ENCODE results near the gene MEOX2. TPM values are rescaled to one million over a fixed set of nuclear protein-coding genes. Genes with fewer than 3 reads are reported as not detected.

The MEOX2 gene
- total RNA-seq, 1 donor from 2014 or later: not detected

DNA sequence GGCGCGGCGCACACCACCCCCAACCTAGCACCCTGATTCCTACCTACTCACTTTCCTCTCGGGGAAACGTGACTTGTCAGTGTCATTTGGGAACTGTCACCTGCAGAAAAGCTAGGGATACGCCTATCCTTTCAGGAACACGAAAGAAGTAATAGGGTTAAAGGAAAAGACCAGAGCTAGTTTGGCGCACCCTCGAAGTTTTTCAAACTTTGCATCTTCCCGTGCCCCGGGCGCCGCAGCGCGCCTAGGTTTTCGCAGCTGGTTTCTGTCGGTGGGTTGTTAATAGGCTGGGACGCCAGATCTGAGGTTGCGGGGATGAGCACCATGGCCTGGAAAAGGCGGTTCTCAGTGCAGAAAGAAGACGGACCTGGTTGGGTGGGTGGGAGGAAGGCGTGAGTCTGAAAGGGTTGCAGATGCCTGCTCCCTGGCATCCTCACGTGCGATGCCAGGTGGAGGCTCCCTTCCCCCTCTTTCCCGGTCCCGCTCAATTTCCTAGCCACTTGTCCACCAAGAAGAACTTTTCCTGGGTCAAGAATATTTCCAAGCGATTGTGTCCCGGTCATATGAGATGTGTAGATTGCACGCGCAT, 568 bp upstream of the MEOX2 start:
- no peak for DNase-seq
- H3K4me1 Mint-ChIP-seq: no peaks in the 10 kb centered on the region
- H3K27me3 Mint-ChIP-seq: peaks cover 40% of the 10 kb centered on the region
- no peak overlapping the region for H3K27ac Mint-ChIP-seq
- H3K4me3 Mint-ChIP-seq: no peak overlapping the region
- H3K36me3 Mint-ChIP-seq (ENCODE audit: low read depth): no peaks in the 10 kb centered on the region
- no peaks in the 10 kb centered on the region for H3K9me3 Mint-ChIP-seq
- intact Hi-C loops (cut with micrococcal nuclease): no loop called here

DNA sequence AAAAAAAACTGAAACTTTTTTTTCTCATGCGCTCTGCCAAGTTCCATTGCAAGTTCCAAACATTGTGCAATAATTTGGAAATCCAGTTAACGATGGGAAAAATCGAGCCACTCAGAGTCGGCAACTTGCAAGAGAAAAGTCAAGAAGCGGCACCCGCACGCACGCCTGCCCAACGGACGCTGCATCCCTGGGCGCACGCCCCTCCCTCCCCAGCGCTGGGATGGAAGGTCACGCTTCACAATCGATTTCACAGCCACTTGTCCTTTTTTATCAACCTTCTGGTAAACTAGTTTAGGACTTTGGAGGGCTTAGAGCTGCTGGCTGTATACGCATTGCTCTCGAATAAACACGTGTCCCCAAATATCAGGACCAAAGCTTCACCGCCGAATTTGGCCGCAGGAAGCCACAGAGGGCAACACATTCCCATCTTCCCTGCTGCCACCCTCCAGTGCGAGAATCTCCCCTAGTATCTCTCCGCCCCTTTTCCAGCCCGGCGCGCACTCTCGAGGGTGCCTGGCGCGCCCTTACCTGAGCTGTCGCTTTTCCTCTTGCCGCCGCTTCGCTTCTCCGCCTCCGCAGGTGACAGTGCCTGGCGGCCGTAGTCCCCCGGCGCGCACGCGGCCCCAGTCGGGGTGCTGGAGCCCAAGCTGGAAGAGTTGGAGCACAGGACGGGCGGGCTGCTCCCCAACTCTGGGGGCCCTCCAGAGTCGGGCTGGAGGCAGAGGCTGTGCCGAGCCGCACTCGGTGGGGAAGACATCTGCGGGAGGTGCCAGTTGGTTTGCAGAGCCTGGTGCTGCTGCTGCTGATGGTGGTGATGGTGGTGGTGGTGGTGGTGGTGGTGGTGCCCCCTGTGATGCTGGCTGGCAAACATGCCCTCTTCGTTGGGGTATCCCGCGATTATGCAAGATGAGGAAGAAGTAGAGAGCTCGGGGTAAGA, 857 bp downstream of the MEOX2 start:
- no peak for DNase-seq
- H3K4me1 Mint-ChIP-seq: no peaks in the 10 kb centered on the region
- H3K9me3 Mint-ChIP-seq: no peaks in the 10 kb centered on the region
- intact Hi-C loops (cut with micrococcal nuclease): no loop called here
- H3K4me3 Mint-ChIP-seq: no peak overlapping the region
- no peaks in the 10 kb centered on the region for H3K36me3 Mint-ChIP-seq (ENCODE audit: low read depth)
- no peak overlapping the region for H3K27ac Mint-ChIP-seq
- peaks cover 40% of the 10 kb centered on the region for H3K27me3 Mint-ChIP-seq

DNA sequence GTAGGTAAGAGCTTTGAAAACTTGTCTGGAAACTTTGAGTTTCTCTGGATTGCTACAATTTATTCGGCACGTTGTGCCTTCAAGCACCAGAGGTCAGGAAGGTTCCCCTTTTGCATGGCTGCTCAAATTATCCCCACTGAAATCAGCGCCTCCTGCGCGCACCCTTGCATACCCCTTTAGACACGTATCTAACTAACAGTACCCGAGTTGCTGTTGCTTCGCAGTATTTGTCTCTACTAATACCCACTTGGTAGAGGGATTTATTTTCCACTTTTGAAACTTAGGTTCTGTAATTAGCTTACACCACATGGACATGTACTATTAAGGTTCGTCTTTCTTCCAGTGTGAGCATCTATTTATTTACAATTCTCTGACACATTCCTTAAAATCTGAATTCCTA, 1.6 kb downstream of the MEOX2 start:
- Mint-ChIP-seq H3K27ac (no peak overlapping the region), H3K9me3 (no peaks in the 10 kb centered on the region), H3K4me1 (no peaks in the 10 kb centered on the region), H3K4me3 (no peak overlapping the region), H3K27me3 (peaks cover 40% of the 10 kb centered on the region), H3K36me3 (ENCODE audit: low read depth) (no peaks in the 10 kb centered on the region)
- intact Hi-C loops (cut with micrococcal nuclease): no loop called here
- DNase-seq: no peak

DNA sequence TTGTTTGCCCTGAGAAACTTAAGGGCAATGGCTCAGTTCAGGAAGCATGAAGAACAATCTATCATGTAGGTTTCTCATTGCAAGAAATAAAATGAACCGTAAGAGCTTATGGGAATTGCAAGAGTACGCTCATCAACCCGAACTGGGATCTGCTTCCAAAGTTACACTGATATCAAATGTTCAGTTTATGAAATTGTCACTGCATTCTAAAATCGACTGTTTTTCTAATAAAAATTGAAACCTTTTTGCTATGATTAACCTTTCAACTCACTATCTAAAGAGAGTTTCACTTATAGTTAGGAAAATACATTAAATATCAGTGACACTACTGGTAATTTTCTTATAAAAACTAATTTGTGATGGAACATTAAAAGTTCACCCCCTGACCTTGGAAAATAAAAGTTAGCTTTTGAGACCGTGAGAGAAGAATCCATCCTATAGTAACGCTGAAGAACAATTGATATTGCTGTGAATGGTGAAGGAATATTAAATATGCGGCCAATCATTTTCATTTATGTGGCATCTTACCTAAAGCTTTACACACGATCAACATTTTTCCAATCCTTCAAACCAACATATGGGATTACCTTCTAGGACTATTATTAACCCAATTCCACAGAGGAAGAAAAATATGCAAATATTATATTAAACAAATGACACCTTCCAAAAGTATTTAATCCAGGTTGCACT, 2.2 kb downstream of the MEOX2 start:
- no peak overlapping the region for H3K27ac Mint-ChIP-seq
- no peak overlapping the region for H3K4me3 Mint-ChIP-seq
- no peaks in the 10 kb centered on the region for H3K36me3 Mint-ChIP-seq (ENCODE audit: low read depth)
- no peaks in the 10 kb centered on the region for H3K9me3 Mint-ChIP-seq
- H3K27me3 Mint-ChIP-seq: peaks cover 40% of the 10 kb centered on the region
- H3K4me1 Mint-ChIP-seq: no peaks in the 10 kb centered on the region
- DNase-seq: no peak
- intact Hi-C loops (cut with micrococcal nuclease): no loop called here

DNA sequence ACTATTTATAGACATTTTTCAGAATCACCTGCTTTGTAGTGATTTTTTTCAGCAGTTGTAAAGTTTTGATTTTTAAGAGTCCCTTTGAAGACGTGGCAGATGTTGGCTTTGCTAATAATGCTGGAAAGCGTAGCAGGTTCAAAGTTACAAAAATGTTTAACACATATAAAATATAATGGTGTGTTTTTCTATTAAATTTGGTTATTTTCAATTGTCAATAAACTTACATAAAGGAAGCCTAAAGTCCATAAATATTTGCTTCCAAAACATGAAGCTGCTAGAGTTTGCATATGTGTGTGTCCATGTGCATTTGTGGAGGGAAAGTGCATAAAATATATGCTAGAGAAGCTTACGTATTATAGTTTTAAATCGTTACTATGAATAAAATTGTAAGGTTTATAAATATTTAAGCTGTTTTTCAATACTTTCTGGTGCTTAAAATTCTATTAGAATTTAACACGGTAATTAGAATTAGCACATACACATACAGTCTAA, 3.7 kb downstream of the MEOX2 start:
- intact Hi-C loops (cut with micrococcal nuclease): no loop called here
- Mint-ChIP-seq H3K27me3 (peaks cover 31% of the 10 kb centered on the region), H3K27ac (no peak overlapping the region), H3K4me3 (no peak overlapping the region), H3K9me3 (no peaks in the 10 kb centered on the region), H3K36me3 (ENCODE audit: low read depth) (no peaks in the 10 kb centered on the region), H3K4me1 (no peaks in the 10 kb centered on the region)
- DNase-seq: no peak

DNA sequence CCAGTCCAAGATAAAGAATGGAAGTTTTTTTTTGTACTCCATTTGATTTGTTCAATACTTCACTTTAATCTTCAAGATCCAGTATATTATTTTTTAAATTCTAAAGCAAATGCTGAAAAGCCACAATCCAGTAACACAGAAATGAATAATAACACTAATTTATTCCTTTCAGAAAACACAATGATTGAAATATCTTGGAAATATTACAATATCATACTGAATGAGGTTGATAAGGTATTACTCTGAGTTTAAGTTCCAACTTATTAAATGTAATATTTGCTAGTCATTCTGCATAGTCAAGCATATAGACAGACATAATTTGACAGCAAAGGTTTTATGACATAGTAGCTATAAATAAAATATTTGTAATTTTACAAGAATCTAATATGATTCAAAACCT, 4.4 kb downstream of the MEOX2 start:
- Mint-ChIP-seq H3K27me3 (peaks cover 25% of the 10 kb centered on the region), H3K4me1 (no peaks in the 10 kb centered on the region), H3K9me3 (no peaks in the 10 kb centered on the region), H3K4me3 (no peak overlapping the region), H3K36me3 (ENCODE audit: low read depth) (no peaks in the 10 kb centered on the region), H3K27ac (no peak overlapping the region)
- DNase-seq: no peak
- intact Hi-C loops (cut with micrococcal nuclease): no loop called here

DNA sequence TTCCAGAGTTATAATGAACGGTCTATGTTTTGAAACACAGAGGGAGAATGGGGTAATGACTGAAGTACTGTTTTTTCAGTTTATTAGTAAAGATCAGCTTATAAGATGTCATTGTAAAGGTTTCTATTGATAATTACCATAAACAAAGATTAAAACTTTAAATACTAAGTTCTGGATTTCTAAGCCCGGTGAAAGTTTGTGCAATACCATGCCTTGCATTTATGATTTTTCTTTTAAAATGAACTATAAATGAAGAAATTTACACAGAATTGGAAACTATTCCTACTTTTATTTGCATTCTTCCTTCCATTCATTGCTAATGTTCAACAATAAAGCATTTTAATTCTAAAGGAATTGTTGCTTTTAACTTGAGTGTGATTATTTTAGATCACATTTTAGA, 4.9 kb downstream of the MEOX2 start:
- Mint-ChIP-seq H3K4me1 (no peaks in the 10 kb centered on the region), H3K4me3 (no peak overlapping the region), H3K27me3 (peaks cover 20% of the 10 kb centered on the region), H3K9me3 (no peaks in the 10 kb centered on the region), H3K27ac (no peak overlapping the region), H3K36me3 (ENCODE audit: low read depth) (no peaks in the 10 kb centered on the region)
- DNase-seq: no peak
- intact Hi-C loops (cut with micrococcal nuclease): no loop called here

DNA sequence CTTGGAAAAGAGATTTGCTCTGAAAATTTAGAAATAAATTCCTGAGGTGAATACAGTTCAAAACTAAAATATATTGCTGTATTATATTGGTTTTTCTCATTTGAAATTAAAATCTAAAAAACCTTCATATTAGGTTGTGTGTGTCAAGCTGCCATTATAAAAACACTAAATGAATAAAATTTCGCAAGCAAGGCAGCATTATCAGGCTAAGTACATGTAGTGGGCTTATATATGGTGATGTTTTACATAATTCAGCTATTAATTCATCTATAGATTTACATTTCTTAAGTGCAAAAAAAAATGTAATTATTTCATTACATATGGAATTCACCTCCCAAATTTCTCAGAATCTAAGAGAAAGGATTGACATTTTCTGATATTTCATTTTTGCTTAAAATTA, 5.3 kb downstream of the MEOX2 start:
- H3K27ac Mint-ChIP-seq: no peak overlapping the region
- intact Hi-C loops (cut with micrococcal nuclease): no loop called here
- peaks cover 16% of the 10 kb centered on the region for H3K27me3 Mint-ChIP-seq
- no peaks in the 10 kb centered on the region for H3K4me1 Mint-ChIP-seq
- no peak for DNase-seq
- no peaks in the 10 kb centered on the region for H3K9me3 Mint-ChIP-seq
- H3K36me3 Mint-ChIP-seq (ENCODE audit: low read depth): no peaks in the 10 kb centered on the region
- no peak overlapping the region for H3K4me3 Mint-ChIP-seq

DNA sequence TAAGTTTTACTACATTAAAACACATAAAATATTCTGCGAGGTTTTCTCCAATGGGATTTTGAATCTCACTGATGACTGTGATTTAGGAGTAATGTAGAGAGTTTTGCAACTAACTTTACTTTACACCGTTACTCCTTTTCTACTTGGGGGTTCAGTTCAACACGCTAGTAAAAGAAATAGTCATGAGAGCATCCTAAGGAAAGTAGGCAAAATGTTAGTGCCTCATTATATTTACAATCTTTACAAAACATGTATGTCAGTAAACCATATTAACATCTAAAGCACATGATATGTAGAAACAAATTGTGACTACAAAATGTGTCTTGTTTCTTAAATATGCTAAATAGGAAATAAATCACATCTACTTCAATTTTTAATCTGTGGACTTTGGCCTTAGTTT, 6.0 kb downstream of the MEOX2 start:
- Mint-ChIP-seq H3K36me3 (ENCODE audit: low read depth) (no peaks in the 10 kb centered on the region), H3K4me1 (no peaks in the 10 kb centered on the region), H3K4me3 (no peak overlapping the region), H3K27ac (no peak overlapping the region), H3K27me3 (peaks cover 8% of the 10 kb centered on the region), H3K9me3 (no peaks in the 10 kb centered on the region)
- DNase-seq: no peak
- intact Hi-C loops (cut with micrococcal nuclease): no loop called here

DNA sequence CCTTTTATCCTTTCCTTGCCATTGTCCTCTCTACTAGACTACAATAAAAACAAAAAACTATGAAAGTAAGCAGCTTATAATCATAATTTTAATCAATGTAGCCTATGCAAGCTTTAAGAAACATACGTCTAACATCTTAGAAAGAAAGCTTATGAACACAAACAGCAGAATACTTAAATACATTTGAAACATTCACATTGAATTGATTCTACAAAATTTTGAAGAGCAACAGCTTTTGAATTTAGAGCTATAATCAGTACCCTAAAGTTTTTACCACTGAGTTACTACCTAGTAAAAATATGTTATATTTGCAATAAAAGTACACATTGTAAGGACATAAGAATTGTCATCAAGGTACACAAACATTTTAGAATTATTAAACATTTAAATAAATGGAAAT, 7.2 kb downstream of the MEOX2 start:
- no peak for DNase-seq
- Mint-ChIP-seq H3K4me3 (no peak overlapping the region), H3K9me3 (no peaks in the 10 kb centered on the region), H3K36me3 (ENCODE audit: low read depth) (no peaks in the 10 kb centered on the region), H3K27ac (no peak overlapping the region), H3K4me1 (no peaks in the 10 kb centered on the region), H3K27me3 (peaks cover 1% of the 10 kb centered on the region)
- intact Hi-C loops (cut with micrococcal nuclease): no loop called here

DNA sequence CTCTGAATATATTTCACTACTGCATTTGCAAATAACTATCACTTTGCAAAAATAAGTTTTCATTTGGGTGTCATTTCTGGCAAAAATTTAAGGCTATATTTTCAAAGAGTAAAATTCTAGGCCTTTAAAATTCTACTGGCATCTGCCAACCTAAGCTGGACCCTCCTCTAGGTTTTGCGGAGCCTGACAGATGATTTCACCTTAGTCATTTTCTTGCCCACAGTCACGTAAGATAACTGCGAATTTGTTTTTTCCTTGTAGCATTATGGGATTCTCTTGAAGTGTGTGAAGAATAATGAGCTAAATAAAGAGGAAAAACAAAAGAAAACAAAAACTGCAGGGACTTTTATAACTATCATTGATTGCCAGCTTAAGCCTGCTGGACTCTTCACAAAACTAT, 7.8 kb downstream of the MEOX2 start:
- Mint-ChIP-seq H3K9me3 (no peaks in the 10 kb centered on the region), H3K36me3 (ENCODE audit: low read depth) (no peaks in the 10 kb centered on the region), H3K27ac (no peak overlapping the region), H3K27me3 (no peaks in the 10 kb centered on the region), H3K4me3 (no peak overlapping the region), H3K4me1 (no peaks in the 10 kb centered on the region)
- intact Hi-C loops (cut with micrococcal nuclease): no loop called here
- no peak for DNase-seq

DNA sequence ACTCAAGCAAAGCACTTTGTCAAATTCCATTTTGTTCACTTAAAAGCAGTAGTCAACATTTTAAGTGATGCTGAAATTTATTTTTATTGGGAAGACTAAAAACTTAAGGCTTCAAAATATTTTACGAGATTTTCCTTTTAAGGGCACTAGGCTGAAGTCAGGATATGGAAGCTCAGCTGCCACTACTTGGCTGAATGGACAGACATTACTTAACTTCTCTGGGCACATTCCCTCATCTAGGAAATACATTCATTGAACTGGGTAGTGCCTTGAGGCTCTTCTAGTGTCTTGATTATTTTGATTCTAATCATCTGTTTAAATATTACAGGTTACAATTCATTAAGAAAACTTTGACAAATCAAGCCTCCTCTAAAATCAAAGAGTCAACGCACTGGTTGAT, 11.1 kb downstream of the MEOX2 start:
- Mint-ChIP-seq H3K4me1 (no peaks in the 10 kb centered on the region), H3K27ac (no peak overlapping the region), H3K27me3 (no peaks in the 10 kb centered on the region), H3K4me3 (no peak overlapping the region), H3K36me3 (ENCODE audit: low read depth) (no peaks in the 10 kb centered on the region), H3K9me3 (no peaks in the 10 kb centered on the region)
- intact Hi-C loops (cut with micrococcal nuclease): no loop called here
- no peak for DNase-seq

DNA sequence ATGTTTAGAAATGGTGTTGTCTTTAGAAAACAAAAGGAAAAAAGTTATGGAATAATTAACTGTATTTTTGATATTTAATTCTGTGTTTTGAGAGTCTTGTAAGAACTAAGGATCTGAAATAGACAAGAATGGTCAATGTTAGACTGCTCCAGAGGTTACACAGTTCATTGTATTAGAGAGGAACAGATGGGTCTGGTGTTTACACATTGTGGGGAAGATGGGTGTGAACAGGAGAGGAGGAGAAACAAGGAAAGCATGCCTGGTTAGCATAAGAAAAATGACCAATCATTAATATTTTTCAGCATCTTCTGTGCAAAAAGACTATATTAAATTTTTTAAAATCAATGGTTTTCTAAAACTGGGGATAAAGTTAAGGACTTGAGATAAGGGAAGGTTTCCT, 11.9 kb downstream of the MEOX2 start:
- Mint-ChIP-seq H3K4me3 (no peak overlapping the region), H3K36me3 (ENCODE audit: low read depth) (no peaks in the 10 kb centered on the region), H3K9me3 (no peaks in the 10 kb centered on the region), H3K27me3 (no peaks in the 10 kb centered on the region), H3K27ac (no peak overlapping the region), H3K4me1 (no peaks in the 10 kb centered on the region)
- no peak for DNase-seq
- intact Hi-C loops (cut with micrococcal nuclease): no loop called here

DNA sequence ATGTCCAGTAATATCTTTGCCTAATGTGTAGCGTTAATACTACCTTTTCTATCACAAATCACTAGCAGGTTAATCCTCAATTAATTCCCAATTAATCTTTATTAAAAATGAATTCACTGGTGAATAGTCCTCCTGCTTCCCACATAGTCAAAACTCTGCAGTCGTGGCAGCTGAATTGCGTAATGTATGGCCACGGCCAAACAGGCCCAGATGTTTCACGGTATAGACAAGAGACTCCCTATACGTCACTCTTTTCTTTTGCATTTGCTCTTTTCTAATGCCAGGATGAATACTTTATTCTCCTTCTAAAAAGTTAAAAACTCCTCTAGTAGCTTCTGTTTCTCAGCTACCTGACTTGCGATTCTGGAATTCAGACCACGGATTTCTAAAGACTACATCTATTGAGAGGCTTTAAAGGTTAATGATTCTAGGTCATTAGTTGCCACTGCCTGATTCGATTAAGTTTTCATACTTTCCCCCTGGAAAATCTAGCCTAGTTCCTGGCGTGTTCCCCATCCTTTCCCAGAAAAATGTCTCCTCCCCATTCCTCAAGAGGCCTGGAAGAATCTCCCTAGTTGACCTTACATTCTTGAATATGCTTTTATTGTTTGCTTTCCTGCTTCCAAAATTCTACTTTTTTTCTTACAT, 16.9 kb downstream of the MEOX2 start:
- no peak for DNase-seq
- intact Hi-C loops (cut with micrococcal nuclease): no loop called here
- Mint-ChIP-seq H3K4me3 (no peak overlapping the region), H3K4me1 (no peaks in the 10 kb centered on the region), H3K27me3 (no peaks in the 10 kb centered on the region), H3K36me3 (ENCODE audit: low read depth) (no peaks in the 10 kb centered on the region), H3K27ac (no peak overlapping the region), H3K9me3 (no peaks in the 10 kb centered on the region)
